Measurements from ENCODE around the gene ADAM12. TPM values are rescaled to one million over a fixed set of nuclear protein-coding genes. Genes with fewer than 3 reads are reported as not detected.

The ADAM12 gene
- polyA plus RNA-seq, 3 donors, result 0.05 TPM; not detected in 2

- Mint-ChIP-seq H3K36me3 (peaks cover 0 to 3% of the 10 kb centered on the region in 2 donors), H3K9me3 (peaks cover 5 to 34% (median 14%) of the 10 kb centered on the region in 7 donors), H3K4me3 (no peak overlapping the region), H3K27me3 (ENCODE audit: low read depth in 3 of 3) (peaks cover 0 to 3% (median 0%) of the 10 kb centered on the region in 3 donors), H3K27ac (no peak overlapping the region), H3K4me1 (peaks cover 7% of the 10 kb centered on the region)
- 100% methylated on average over 1 of the region's 3 CpGs for WGBS (ENCODE audit: insufficient coverage)
- H3K9ac ChIP-seq (ENCODE audit: insufficient read depth, low read length, poor library complexity, severe bottlenecking), result no peak overlapping the region
- H3K4me1 ChIP-seq (ENCODE audit: control insufficient read depth in 1 of 2, insufficient read depth in 2 of 2, low read length in 2 of 2), result peaks cover 0 to 5% of the 10 kb centered on the region in 2 donors
- H3K79me2 ChIP-seq (ENCODE audit: insufficient read depth, low read length), result no peaks in the 10 kb centered on the region
- peaks cover 5 to 10% of the 10 kb centered on the region in 2 donors for H3K9me3 ChIP-seq (replicated peaks in 1 of 2; ENCODE audit: control insufficient read depth in 1 of 2, insufficient read depth in 1 of 2, low read length in 2 of 2)
- H3K4me2 ChIP-seq (replicated peaks; ENCODE audit: extremely low read depth, low read length, poor library complexity, severe bottlenecking), result no peak overlapping the region
- H3K36me3 ChIP-seq (replicated peaks in 1 of 2; ENCODE audit: control insufficient read depth in 1 of 2, insufficient read depth in 2 of 2, low read length in 2 of 2), result no peaks in the 10 kb centered on the region
- intact Hi-C loops (cut with micrococcal nuclease), result no loop called here
- no peak overlapping the region for H3K4me3 ChIP-seq (replicated peaks in 1 of 3; ENCODE audit: low read depth in 2 of 3, low read length in 3 of 3)
- H3K27me3 ChIP-seq (ENCODE audit: control insufficient read depth in 2 of 2, insufficient read depth in 2 of 2, low read length in 2 of 2), result no peaks in the 10 kb centered on the region
- no peak for DNase-seq
- H2AFZ ChIP-seq (ENCODE audit: insufficient read depth, low read depth, low read length, poor library complexity, severe bottlenecking), result no peak overlapping the region
- H4K20me1 ChIP-seq (ENCODE audit: insufficient read depth, low read length), result no peaks in the 10 kb centered on the region
- H3K27ac ChIP-seq (ENCODE audit: low read depth in 1 of 2, low read length in 2 of 2), result no peak overlapping the region
- no peak for TF ChIP-seq CTCF (IDR thresholded peaks at IDR 0.05)
These were observed 358.3 kb downstream of the ADAM12 start for GRCh38 chr10:126029999-126030398.

- Mint-ChIP-seq H3K4me3 (no peak overlapping the region), H3K9me3 (peaks cover 0 to 26% (median 6%) of the 10 kb centered on the region in 7 donors), H3K36me3 (no peaks in the 10 kb centered on the region), H3K27ac (no peak overlapping the region), H3K4me1 (no peaks in the 10 kb centered on the region), H3K27me3 (ENCODE audit: low read depth in 3 of 3) (peaks cover 0 to 5% (median 0%) of the 10 kb centered on the region in 3 donors)
- no peaks in the 10 kb centered on the region for H4K20me1 ChIP-seq (ENCODE audit: insufficient read depth, low read length)
- H3K27ac ChIP-seq (ENCODE audit: low read depth in 1 of 2, low read length in 2 of 2), result no peak overlapping the region
- TF ChIP-seq CTCF (IDR thresholded peaks at IDR 0.05), result no peak
- DNase-seq, result no peak
- no peaks in the 10 kb centered on the region for H3K4me1 ChIP-seq (ENCODE audit: control insufficient read depth in 1 of 2, insufficient read depth in 2 of 2, low read length in 2 of 2)
- no peaks in the 10 kb centered on the region for H3K9me3 ChIP-seq (replicated peaks in 1 of 2; ENCODE audit: control insufficient read depth in 1 of 2, insufficient read depth in 1 of 2, low read length in 2 of 2)
- H3K4me2 ChIP-seq (replicated peaks; ENCODE audit: extremely low read depth, low read length, poor library complexity, severe bottlenecking), result no peak overlapping the region
- H3K9ac ChIP-seq (ENCODE audit: insufficient read depth, low read length, poor library complexity, severe bottlenecking), result no peak overlapping the region
- H3K4me3 ChIP-seq (replicated peaks in 1 of 3; ENCODE audit: low read depth in 2 of 3, low read length in 3 of 3), result no peak overlapping the region
- no CpG with 5 or more reads among the region's 1 CpG for WGBS (ENCODE audit: insufficient coverage)
- H3K27me3 ChIP-seq (ENCODE audit: control insufficient read depth in 2 of 2, insufficient read depth in 2 of 2, low read length in 2 of 2), result no peaks in the 10 kb centered on the region
- no peaks in the 10 kb centered on the region for H3K79me2 ChIP-seq (ENCODE audit: insufficient read depth, low read length)
- intact Hi-C loops (cut with micrococcal nuclease), result no loop called here
- no peak overlapping the region for H2AFZ ChIP-seq (ENCODE audit: insufficient read depth, low read depth, low read length, poor library complexity, severe bottlenecking)
- no peaks in the 10 kb centered on the region for H3K36me3 ChIP-seq (replicated peaks in 1 of 2; ENCODE audit: control insufficient read depth in 1 of 2, insufficient read depth in 2 of 2, low read length in 2 of 2)
These were observed 360.6 kb downstream of the ADAM12 start for GRCh38 chr10:126027692-126028091.
